Lower leg skin (tissue), 3 donors: ENCODE measurements around the gene TYROBP.

ENCODE experiments used
- CTCF ChIP-seq, 3 donors: fragments of 450-650 bp; IDR thresholded peaks; one replicate each; pipeline ENCODE4 v1.5.1; 2016; ENCODE audit warnings: antibody characterized with exemption in 3 of 3, mild to moderate bottlenecking in 3 of 3, moderate library complexity in 2 of 3
- POLR2A ChIP-seq, 2 donors: fragments of 450-650 bp; IDR thresholded peaks; one replicate each; pipeline ENCODE4 v1.6.1; 2016 to 2017; ENCODE audit warnings: antibody characterized with exemption in 2 of 2, mild to moderate bottlenecking in 1 of 2, moderate library complexity in 1 of 2

GRCh38 chr19:35925501-35925900 lies 17.4 kb upstream of the TYROBP start:
- TF ChIP-seq CTCF (IDR thresholded peaks at IDR 0.05) (no peak), POLR2A (IDR thresholded peaks at IDR 0.05) (no peak)
